22Rv1 (cell line): Measurements from ENCODE around the gene ELOVL7.
"Not testable (repeated sequence)": the region's sequence is repeated elsewhere in the genome, so short reads cannot be mapped to it uniquely, and the experiment has no call there.

ENCODE experiments used
- H3K27ac ChIP-seq: fragments of 450-650 bp; 2 replicates; pipeline ENCODE4 v1.5.1; 2017
- ZFX ChIP-seq: fragments of 450-650 bp; IDR thresholded peaks from 2 replicates; pipeline ENCODE4 v1.6.1; 2017; ENCODE audit warnings: antibody characterized with exemption, borderline replicate concordance
- TF ChIP-seq, protein P1 (sequence below): fragments of 450-650 bp; IDR thresholded peaks from 2 replicates; pipeline ENCODE4 v1.5.1; 2017; ENCODE audit warnings: mild to moderate bottlenecking

ELOVL7 gene

DNA sequence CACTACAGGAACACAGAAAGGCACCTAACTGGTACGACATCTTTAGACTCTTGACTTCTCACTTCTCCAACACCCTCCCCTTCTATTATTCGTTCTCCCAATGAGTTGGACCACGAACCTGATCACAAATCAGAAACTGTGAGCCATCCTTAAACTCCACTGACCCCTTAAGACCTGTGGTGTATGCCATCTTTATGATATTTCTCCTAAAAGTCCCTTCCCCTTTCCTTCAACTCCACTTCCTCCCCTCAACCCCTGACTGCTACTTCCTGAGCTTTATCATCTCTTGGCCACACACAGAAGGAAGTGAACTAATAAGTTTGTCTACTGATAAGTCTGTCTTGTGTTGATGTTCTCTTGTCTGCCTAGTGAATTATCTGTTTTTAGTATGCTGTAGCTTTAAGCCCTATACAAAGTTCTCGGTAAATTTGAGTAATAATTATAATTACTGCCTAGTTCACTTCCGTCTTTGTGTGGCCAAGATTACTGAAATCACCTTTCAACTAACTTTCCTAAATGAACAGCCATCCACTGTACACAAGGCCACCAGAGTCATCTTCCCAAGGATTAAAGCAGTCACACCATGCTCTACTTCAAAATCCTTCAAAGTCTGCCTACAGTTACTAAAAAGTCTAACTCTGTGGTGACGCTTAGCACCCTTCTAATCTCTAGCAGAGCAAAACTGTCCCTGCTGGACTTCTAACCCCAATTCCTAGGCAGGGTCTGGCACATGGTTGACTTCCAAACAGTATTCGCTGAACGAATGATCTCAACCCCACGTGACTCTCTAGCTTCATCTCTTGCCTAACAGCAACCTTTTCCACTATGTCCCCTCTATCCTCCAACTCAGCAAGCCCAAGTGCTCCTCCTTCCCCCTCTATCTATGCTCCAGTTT, 23.2 kb downstream of the ELOVL7 start:
- H3K27ac ChIP-seq, result no peak overlapping the region
- TF ChIP-seq, protein P1, sequence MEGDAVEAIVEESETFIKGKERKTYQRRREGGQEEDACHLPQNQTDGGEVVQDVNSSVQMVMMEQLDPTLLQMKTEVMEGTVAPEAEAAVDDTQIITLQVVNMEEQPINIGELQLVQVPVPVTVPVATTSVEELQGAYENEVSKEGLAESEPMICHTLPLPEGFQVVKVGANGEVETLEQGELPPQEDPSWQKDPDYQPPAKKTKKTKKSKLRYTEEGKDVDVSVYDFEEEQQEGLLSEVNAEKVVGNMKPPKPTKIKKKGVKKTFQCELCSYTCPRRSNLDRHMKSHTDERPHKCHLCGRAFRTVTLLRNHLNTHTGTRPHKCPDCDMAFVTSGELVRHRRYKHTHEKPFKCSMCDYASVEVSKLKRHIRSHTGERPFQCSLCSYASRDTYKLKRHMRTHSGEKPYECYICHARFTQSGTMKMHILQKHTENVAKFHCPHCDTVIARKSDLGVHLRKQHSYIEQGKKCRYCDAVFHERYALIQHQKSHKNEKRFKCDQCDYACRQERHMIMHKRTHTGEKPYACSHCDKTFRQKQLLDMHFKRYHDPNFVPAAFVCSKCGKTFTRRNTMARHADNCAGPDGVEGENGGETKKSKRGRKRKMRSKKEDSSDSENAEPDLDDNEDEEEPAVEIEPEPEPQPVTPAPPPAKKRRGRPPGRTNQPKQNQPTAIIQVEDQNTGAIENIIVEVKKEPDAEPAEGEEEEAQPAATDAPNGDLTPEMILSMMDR, result no peak

DNA sequence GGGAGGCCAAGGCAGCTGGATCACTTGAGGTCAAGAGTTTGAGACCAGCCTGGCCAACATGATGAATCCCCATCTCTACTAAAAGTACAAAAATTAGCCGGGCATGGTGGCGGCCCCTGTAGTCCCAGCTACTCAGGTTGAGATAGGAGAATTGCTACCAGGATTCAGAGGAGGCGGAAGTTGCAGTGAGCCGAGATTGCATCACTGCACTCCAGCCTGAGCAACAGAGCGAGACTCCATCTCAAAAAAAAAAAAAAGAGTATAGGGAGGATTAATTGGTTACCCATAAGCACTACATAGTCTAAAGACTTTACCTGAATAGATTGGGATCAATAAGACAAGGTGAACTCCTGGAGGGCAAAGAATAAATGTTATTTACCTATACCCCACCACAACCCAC, 27.9 kb downstream of the ELOVL7 start:
- H3K27ac ChIP-seq, result not testable (repeated sequence)

DNA sequence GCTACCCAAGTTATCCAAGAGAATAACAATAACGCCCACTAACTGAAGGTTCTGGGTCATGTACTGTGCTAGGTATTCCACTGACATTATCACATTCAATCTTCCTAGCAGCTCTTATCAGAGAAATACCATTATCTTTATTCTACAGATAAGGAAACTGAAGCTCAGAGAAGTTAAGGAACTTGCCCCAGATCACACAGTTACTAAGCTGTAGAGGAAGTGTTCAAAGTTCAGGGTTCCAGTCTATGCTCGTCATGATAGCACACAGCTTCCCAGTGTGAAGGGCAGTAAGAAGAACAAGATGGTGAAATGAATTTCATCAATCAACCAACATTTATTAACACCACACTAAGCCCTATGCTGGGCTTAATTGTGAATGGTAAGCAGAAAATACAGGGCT, 29.6 kb downstream of the ELOVL7 start:
- TF ChIP-seq, protein P1, result no peak
- TF ChIP-seq ZFX, result no peak
- no peak overlapping the region for H3K27ac ChIP-seq

DNA sequence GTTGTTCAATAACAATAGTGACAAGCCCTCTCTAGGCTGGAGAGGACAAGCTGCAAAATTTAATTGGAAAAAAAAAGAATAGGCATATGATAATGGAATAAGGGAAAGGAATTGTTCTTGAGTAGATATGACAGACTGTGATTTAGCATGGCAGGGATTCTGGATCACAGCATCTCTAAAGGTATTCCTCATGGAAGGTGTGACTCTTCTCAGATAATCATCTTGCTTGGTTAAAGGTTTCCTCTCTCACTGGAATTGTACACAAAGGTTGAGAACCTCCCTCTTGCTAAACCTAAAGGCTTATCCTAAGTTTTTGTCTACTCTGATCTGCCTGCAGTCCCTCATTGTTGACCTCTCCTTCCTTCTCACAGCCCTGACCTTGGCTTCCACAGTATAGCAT, 31.6 kb downstream of the ELOVL7 start:
- no peak overlapping the region for H3K27ac ChIP-seq
- TF ChIP-seq, protein P1, result no peak
- TF ChIP-seq ZFX, result no peak

DNA sequence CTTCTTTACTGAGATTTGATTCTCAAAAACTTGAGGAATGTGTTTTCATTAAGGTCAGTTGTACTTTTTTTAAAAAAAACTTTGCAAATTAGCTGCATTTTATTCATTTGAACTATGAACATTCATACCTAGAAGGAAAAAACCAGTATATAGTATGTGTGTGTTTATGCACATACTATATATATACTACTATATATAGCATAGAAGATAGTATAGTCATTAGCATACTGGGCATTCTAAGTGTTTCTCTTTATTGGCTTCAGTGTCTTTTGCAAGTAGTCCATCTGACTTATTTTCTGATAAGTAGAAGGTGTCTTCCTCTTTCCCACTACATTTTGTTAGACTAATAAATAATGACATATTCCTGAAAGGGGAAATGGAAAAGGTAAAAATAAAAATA, 33.0 kb downstream of the ELOVL7 start:
- H3K27ac ChIP-seq, result no peak overlapping the region
- no peak for TF ChIP-seq ZFX
- TF ChIP-seq, protein P1, result no peak

DNA sequence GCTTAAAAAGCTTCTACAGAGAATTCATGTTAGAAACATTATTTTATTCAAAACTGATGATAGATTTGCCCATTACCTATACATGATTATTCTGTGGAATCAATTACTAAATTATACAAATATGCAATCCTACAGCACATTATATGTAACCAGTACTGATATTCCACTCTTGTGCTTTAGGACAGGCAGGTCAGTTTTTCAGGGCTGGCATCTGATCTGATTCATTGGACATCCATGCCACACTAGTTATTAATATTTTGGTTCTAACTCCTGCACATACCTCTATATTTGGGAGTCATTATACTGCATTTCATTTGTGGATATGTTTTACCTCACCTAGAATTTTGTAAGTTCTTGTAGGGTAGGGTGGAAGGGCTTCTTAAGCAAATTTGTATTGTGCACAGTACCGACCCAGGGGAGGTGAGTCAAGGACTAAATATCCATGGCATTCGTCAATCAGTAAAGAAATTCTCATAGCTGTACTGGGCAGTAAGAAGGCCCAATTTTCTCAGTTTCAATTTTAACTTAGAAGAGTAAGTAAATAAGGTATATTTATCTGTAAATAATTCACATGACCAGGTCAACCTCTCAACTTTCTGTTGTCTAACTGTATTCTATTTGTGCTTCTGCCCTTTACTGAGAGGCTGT, 33.5 kb downstream of the ELOVL7 start:
- no peak overlapping the region for H3K27ac ChIP-seq
- TF ChIP-seq, protein P1, result no peak
- TF ChIP-seq ZFX, result no peak

DNA sequence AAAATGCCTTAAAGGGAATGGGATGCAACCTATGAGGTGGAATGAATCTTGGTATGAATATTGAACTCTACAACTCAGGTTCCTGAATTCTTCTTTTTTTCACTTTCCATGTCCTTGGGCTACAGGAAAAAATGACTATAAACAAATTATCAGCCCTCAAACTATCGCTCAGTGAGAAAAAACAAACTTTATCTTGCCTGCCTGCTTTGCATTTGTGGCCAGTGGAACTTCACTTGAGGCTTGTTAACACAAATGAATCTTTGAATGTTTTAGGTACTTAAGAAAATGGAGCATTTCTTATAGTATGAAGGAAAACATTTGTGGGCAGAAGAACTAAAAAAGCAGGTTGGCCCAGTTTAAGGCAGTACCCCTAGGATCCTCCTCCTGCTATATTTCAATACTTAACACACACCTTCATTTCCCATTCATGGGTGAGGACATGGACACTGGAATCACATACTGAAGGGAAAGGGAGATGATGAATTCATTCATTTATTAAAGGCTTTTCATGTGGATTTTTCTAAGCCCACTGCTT, 34.1 kb downstream of the ELOVL7 start:
- TF ChIP-seq, protein P1, result no peak
- no peak for TF ChIP-seq ZFX
- no peak overlapping the region for H3K27ac ChIP-seq
